Measurements from ENCODE around the gene FRMD5.

DNA sequence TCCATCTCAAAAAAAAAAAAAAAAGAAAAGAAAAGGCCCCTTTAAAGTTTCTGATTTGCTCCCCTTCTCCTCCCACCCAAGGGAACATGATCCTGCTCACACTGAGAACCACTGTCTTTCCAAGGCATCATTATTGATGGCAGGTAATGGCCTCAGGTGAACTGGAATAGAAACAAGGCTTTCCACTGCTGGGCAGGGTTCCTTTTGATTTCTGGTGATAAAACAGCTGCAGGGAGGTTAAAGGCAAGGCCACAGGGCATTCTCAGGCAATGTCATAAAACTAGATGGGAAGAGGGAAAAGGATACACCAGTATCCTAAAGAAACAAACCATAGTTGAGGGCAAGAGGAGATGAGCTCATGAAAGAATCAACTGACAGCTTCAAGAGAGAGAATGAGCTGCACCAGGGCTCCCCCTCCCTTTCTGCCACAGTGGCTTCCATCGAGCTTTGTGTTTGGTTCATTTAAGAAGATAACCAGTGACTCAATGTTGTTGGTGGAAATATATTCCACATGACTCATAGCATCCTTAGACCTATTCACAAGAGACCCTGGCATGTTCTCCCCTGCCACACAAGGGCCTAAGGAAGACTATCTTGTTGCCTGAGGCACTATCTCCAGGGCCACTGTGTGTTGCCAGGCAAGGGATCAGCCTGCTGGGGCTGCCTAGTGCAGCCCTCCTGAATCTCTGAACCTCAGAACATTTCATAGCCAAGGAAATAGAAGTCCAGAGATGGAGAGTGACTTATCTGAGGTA, 281.9 kb downstream of the FRMD5 start:
- TF ChIP-seq, protein P1, sequence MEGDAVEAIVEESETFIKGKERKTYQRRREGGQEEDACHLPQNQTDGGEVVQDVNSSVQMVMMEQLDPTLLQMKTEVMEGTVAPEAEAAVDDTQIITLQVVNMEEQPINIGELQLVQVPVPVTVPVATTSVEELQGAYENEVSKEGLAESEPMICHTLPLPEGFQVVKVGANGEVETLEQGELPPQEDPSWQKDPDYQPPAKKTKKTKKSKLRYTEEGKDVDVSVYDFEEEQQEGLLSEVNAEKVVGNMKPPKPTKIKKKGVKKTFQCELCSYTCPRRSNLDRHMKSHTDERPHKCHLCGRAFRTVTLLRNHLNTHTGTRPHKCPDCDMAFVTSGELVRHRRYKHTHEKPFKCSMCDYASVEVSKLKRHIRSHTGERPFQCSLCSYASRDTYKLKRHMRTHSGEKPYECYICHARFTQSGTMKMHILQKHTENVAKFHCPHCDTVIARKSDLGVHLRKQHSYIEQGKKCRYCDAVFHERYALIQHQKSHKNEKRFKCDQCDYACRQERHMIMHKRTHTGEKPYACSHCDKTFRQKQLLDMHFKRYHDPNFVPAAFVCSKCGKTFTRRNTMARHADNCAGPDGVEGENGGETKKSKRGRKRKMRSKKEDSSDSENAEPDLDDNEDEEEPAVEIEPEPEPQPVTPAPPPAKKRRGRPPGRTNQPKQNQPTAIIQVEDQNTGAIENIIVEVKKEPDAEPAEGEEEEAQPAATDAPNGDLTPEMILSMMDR (conservative IDR thresholded peaks at IDR 0.05): no peak
- TF ChIP-seq EZH2 (IDR thresholded peaks at IDR 0.05; ENCODE audit: low read depth): no peak
